Lower leg skin (tissue), 4 donors: ENCODE results near the gene TMEM131L. TPM values are rescaled to one million over a fixed set of nuclear protein-coding genes. Genes with fewer than 3 reads are reported as not detected.

Experiments used
- DNase-seq, 2 donors: peaks; one replicate each; pipeline ENCODE4 v3.0.0-alpha.2; 2019; ENCODE audit warnings: low spot score in 2 of 2
- H3K4me3 ChIP-seq: fragments of 200-600 bp; sonication (generic); 2 replicates; pipeline ENCODE4 v1.5.1; 2017; ENCODE audit warnings: mild to moderate bottlenecking, low read depth; ENCODE audit not compliant: poor library complexity, severe bottlenecking
- CTCF ChIP-seq, 3 donors: fragments of 450-650 bp; IDR thresholded peaks; one replicate each; pipeline ENCODE4 v1.5.1; 2016; ENCODE audit warnings: antibody characterized with exemption in 3 of 3, mild to moderate bottlenecking in 3 of 3, moderate library complexity in 2 of 3
- POLR2A ChIP-seq, 2 donors: fragments of 450-650 bp; IDR thresholded peaks; one replicate each; pipeline ENCODE4 v1.6.1; 2016 to 2017; ENCODE audit warnings: antibody characterized with exemption in 2 of 2, mild to moderate bottlenecking in 1 of 2, moderate library complexity in 1 of 2
- WGBS, 2 donors: methylation state at CpG; one replicate each; pipeline ENCODE4 v1.1.5; 2018; 5-methylcytosine and 5-hydroxymethylcytosine counted together
- intact Hi-C: fragments of 100-400 bp; cut with DNase I; formaldehyde crosslinking; loops from one replicate; pipeline ENCODE4 v1.15.0; 2023; ENCODE audit warnings: low total_unique reads
- total RNA-seq, 4 donors: library from RNA; depleted of rRNA; stranded (reverse); fragments of >200 nt; gene quantifications; one replicate each; pipeline ENCODE4 v1.1.0, GENCODE V29; 2016

Gene TMEM131L
- total RNA-seq, 4 donors from 2014 or later, result 8.3 to 15.9 (median 12.1) TPM

- WGBS, 2 donors, result 47 to 56% methylated on average over 5 of the region's 5 CpGs
- intact Hi-C loops, result no loop called here
- no peak for DNase-seq
- no peak for TF ChIP-seq POLR2A (IDR thresholded peaks at IDR 0.05)
- no peak for TF ChIP-seq CTCF (IDR thresholded peaks at IDR 0.05)
- H3K4me3 ChIP-seq, result no peak overlapping the region
These were observed 57.1 kb downstream of the TMEM131L start for GRCh38 chr4:153523164-153523796.

- no peak for TF ChIP-seq CTCF (IDR thresholded peaks at IDR 0.05)
- no peak for DNase-seq
- intact Hi-C loops, result no loop called here
- WGBS, 2 donors, result 50 to 54% methylated on average over 4 of the region's 4 CpGs
- no peak overlapping the region for H3K4me3 ChIP-seq
These were observed 57.8 kb downstream of the TMEM131L start for GRCh38 chr4:153523941-153524386.

GRCh38 chr4:153524682-153525081 lies 58.5 kb downstream of the TMEM131L start:
- H3K4me3 ChIP-seq, result no peak overlapping the region
- no peak for TF ChIP-seq CTCF (IDR thresholded peaks at IDR 0.05)
- TF ChIP-seq POLR2A (IDR thresholded peaks at IDR 0.05), result no peak
- intact Hi-C loops, result no loop called here
- WGBS, 2 donors, result 92 to 97% methylated on average over 4 of the region's 4 CpGs
- no peak for DNase-seq

GRCh38 chr4:153527690-153528089 lies 61.5 kb downstream of the TMEM131L start:
- H3K4me3 ChIP-seq, result no peak overlapping the region
- intact Hi-C loops, result no loop called here
- no peak for DNase-seq
- TF ChIP-seq POLR2A (IDR thresholded peaks at IDR 0.05), result no peak
- WGBS, 2 donors, result 93 to 94% methylated on average over 11 of the region's 11 CpGs

GRCh38 chr4:153528705-153529485 lies 62.7 kb downstream of the TMEM131L start:
- DNase-seq, result no peak
- intact Hi-C loops, result no loop called here
- TF ChIP-seq POLR2A (IDR thresholded peaks at IDR 0.05) (no peak), CTCF (IDR thresholded peaks at IDR 0.05) (no peak)
- 85 to 87% methylated on average over 6 of the region's 6 CpGs for WGBS, 2 donors
- no peak overlapping the region for H3K4me3 ChIP-seq

- intact Hi-C loops, result no loop called here
- no peak for TF ChIP-seq POLR2A (IDR thresholded peaks at IDR 0.05)
- TF ChIP-seq CTCF (IDR thresholded peaks at IDR 0.05), result no peak
- WGBS, 2 donors, result 85 to 93% methylated on average over 3 of the region's 3 CpGs
- no peak overlapping the region for H3K4me3 ChIP-seq
- no peak for DNase-seq
These were observed 63.5 kb downstream of the TMEM131L start for GRCh38 chr4:153529646-153530045.
